ENCODE measurements around the gene TRA2A. TPM values are rescaled to one million over a fixed set of nuclear protein-coding genes. Genes with fewer than 3 reads are reported as not detected.

Gene TRA2A
- total and polyA plus RNA-seq, 2 of the 13 experiments (the other 11 are each of a cell fraction or from before 2014, with no cell fraction given) = 39.1 to 41.6 TPM

GRCh38 chr7:23531794-23532489 is at the start of gene TRA2A (continued):
- TF ChIP-seq, protein P1, sequence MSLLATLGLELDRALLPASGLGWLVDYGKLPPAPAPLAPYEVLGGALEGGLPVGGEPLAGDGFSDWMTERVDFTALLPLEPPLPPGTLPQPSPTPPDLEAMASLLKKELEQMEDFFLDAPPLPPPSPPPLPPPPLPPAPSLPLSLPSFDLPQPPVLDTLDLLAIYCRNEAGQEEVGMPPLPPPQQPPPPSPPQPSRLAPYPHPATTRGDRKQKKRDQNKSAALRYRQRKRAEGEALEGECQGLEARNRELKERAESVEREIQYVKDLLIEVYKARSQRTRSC (CRISPR knock-in tag; IDR thresholded peaks at IDR 0.05; ENCODE audit: low read depth) = no peak
- TF ChIP-seq ZNF747 (CRISPR knock-in tag; IDR thresholded peaks at IDR 0.05; ENCODE audit: borderline replicate concordance) (peak; percentile 70; the same call in 1 of the 2 replicates), ZFP36L1 (CRISPR knock-in tag; IDR thresholded peaks at IDR 0.05) (peak; percentile 94; the same call in 1 of the 2 replicates), LCORL (IDR thresholded peaks at IDR 0.05) (no peak), LCORL (CRISPR knock-in tag; IDR thresholded peaks at IDR 0.05) (peak; percentile 65; the same call in 1 of the 2 replicates), CCDC6 (CRISPR knock-in tag; IDR thresholded peaks at IDR 0.05) (peak; percentile 78), ZNF703 (CRISPR knock-in tag; IDR thresholded peaks at IDR 0.05; ENCODE audit: borderline replicate concordance) (0 out of 2 replicates have a peak, but pooled peaks have one; percentile 58), ATF6 (CRISPR knock-in tag; conservative IDR thresholded peaks at IDR 0.05) (peak; percentile 82; the same call in 1 of the 2 replicates), ZKSCAN1 (IDR thresholded peaks at IDR 0.05; ENCODE audit: low read length) (no peak), BCLAF1 (IDR thresholded peaks at IDR 0.05) (no peak), TEAD2 (CRISPR knock-in tag; IDR thresholded peaks at IDR 0.05) (no peak), ZNF460 (CRISPR knock-in tag; IDR thresholded peaks at IDR 0.05; ENCODE audit: borderline replicate concordance) (peak; percentile 83; the same call in 1 of the 2 replicates)
- TF ChIP-seq, protein P2, sequence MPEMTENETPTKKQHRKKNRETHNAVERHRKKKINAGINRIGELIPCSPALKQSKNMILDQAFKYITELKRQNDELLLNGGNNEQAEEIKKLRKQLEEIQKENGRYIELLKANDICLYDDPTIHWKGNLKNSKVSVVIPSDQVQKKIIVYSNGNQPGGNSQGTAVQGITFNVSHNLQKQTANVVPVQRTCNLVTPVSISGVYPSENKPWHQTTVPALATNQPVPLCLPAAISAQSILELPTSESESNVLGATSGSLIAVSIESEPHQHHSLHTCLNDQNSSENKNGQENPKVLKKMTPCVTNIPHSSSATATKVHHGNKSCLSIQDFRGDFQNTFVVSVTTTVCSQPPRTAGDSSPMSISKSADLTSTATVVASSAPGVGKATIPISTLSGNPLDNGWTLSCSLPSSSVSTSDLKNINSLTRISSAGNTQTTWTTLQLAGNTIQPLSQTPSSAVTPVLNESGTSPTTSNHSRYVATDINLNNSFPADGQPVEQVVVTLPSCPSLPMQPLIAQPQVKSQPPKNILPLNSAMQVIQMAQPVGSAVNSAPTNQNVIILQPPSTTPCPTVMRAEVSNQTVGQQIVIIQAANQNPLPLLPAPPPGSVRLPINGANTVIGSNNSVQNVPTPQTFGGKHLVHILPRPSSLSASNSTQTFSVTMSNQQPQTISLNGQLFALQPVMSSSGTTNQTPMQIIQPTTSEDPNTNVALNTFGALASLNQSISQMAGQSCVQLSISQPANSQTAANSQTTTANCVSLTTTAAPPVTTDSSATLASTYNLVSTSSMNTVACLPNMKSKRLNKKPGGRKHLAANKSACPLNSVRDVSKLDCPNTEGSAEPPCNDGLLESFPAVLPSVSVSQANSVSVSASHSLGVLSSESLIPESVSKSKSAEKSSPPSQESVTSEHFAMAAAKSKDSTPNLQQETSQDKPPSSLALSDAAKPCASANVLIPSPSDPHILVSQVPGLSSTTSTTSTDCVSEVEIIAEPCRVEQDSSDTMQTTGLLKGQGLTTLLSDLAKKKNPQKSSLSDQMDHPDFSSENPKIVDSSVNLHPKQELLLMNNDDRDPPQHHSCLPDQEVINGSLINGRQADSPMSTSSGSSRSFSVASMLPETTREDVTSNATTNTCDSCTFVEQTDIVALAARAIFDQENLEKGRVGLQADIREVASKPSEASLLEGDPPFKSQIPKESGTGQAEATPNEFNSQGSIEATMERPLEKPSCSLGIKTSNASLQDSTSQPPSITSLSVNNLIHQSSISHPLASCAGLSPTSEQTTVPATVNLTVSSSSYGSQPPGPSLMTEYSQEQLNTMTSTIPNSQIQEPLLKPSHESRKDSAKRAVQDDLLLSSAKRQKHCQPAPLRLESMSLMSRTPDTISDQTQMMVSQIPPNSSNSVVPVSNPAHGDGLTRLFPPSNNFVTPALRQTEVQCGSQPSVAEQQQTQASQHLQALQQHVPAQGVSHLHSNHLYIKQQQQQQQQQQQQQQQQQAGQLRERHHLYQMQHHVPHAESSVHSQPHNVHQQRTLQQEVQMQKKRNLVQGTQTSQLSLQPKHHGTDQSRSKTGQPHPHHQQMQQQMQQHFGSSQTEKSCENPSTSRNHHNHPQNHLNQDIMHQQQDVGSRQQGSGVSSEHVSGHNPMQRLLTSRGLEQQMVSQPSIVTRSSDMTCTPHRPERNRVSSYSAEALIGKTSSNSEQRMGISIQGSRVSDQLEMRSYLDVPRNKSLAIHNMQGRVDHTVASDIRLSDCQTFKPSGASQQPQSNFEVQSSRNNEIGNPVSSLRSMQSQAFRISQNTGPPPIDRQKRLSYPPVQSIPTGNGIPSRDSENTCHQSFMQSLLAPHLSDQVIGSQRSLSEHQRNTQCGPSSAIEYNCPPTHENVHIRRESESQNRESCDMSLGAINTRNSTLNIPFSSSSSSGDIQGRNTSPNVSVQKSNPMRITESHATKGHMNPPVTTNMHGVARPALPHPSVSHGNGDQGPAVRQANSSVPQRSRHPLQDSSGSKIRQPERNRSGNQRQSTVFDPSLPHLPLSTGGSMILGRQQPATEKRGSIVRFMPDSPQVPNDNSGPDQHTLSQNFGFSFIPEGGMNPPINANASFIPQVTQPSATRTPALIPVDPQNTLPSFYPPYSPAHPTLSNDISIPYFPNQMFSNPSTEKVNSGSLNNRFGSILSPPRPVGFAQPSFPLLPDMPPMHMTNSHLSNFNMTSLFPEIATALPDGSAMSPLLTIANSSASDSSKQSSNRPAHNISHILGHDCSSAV (CRISPR knock-in tag; IDR thresholded peaks at IDR 0.05; ENCODE audit: borderline replicate concordance) = peak; percentile 37; the same call in 1 of the 2 replicates

Measured in HepG2 (cell line).